ENCODE data around the gene ANK3.
A peak's percentile ranks its signal among the peaks of the same experiment; 100 is the strongest.
"Not testable (repeated sequence)": the region's sequence is repeated elsewhere in the genome, so short reads cannot be mapped to it uniquely, and the experiment has no call there.

The ANK3 gene

DNA sequence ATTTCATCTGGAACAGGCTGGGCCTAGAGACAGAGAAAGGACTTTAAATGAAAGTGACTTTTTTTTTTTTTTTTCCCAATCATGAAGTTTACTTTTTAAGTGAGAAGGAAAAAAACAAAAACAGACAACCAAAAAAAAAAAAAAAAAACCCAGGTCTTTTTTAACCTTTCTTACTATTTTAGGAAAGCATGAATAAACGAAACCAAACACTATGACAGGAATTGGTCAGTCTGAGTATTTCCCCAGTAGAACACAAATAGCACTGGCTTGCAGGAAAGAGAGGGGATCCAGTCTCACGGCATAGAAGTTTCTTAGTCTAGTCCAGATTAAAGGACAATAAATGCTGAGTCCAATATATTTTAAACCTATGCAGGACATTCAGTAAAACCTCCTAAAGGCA lies 302.8 kb downstream of the ANK3 start:
- DNase-seq (ENCODE audit: low spot score) = no peak

DNA sequence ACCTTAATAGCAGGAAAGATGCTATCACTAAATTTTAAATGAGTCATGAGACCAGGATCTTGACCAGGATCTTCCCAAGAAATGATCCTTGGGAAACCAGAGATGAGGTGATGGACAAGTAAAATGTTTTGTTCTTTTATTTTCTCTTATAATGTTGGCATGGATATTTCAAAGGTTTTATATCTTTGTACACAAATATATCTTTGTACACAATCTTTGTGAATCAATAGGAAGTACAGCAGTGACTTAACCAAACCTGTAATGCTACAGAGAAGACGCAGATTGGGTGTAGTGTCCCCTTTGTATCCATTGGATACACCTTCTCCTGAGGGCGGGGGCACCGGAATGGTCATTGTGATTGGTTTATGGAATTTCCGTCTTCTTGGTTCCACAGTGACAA lies 303.3 kb downstream of the ANK3 start:
- DNase-seq (ENCODE audit: low spot score) = no peak

DNA sequence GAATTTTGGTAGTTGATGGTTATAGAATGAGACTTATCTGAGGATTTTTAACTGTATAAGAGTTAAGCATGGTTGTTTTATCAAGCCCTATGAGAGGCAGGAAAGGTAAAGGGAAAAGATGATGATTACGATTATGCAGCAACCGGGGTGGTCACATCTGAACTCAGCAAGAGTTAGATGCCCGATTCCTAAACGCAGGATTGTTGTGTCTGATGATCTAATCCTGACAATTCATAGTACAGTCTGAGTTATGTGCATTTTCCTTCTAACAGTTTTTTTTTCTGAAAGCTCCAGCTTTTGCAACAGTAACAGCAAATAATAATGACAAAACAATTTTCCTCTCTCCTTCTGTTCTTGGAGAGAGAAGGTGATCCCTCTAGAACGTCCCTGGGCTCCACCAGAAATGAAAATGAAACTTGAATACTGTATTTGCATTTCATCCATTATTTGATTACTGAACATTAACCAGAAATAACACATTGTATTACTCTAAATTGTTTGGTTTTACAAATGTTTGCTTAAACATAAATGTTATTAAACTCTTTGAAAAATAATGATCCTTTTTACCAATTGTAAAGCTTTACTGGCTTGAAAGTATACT lies 306.8 kb downstream of the ANK3 start:
- no peak for DNase-seq (ENCODE audit: low spot score)

DNA sequence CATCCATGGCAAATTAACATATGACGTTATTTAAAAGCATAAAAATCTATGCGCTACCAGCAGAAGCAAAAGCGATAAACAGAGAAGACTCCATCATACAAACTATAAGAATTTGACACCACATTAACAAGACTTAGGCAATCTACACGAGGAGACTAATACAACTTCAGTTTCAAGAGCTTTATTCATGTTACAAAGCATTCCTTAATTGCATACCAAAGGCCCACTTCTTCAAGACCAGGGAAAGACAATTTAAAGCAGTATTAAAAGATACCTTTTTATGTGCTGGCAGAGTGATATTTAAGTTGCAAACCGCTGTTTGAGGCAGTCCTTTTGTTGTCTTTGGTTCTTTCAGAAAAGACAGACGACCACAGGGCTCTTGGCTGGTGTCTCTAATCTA lies 307.3 kb downstream of the ANK3 start:
- DNase-seq (ENCODE audit: low spot score) = no peak

DNA sequence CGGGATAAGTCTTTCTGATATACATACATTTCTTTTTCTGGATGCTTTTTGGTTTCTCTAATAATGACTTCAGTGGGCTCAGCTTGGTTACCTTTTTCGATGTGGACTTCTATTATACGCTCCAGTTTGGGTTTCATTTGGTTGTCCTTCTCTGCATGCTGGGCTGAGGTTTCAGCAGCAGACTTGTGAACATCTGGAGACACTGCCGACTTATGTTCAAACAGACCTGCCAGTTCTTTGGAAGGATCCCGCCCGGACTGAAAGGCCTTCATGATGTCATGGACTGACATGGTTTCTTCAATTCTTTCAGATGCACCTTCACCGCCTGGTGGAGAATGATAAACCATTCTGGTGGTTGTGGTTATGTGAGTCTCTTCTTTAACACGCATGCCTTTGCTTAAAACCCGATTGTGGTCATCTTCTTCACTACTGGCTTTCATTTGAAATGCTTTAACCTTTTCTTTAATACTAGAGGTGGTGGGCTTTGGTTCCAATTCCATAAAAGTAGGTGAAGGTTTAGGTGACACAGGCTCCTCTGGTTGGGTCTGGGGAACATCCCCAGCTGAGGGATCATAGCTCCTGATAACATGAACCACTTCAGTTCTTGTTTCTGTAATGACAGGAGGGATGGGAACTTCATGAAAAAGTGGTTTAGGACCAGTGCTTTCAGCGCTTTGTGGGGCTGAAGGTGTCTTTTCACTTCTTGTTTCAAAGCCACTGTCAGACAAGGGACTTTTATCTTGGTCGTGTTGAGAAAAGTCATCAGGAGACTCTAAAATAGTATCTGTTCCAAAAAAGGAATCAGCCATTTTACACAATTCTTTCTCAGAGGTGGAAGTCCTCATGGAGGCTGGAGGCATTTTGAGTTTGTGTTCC lies 315.7 kb downstream of the ANK3 start:
- no peak for DNase-seq (ENCODE audit: low spot score)

DNA sequence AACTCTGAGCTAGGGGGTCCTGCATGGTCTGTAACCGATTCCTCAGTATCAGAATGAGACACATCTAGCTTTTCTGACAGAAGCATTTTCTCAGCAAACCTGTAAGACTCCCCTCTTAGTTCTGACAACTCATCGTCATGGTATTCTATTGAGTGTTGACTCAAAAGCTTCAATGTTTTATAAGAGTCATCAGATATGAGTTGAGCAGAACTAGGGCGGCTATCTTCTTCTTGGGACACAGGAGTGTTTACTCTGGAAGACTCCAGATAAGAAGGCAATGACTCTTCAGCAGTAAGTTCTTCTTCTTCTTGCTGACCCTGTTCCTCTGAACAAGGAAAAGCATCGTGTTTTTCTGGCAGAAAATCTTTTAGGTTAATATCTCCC lies 316.3 kb downstream of the ANK3 start:
- DNase-seq (ENCODE audit: low spot score) = no peak

DNA sequence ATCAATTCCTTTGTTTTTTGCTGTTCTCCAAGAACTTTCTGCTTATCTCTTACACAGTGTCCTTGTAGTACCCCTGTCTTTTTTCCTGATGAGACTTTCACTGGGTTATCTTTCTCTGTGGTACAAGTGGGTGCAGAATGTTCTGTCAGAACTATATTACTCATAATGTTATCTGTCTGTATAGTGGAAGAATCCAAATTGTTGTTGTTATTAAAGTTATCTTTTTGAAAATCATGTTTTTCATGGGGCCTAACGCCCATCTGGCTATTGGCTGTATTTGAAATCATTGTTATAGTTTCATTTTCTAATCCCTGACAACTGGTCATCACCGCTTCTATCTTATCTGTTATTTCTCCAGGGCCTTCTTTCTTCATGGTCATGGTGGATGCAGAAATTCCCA lies 320.4 kb downstream of the ANK3 start:
- no peak for DNase-seq (ENCODE audit: low spot score)

DNA sequence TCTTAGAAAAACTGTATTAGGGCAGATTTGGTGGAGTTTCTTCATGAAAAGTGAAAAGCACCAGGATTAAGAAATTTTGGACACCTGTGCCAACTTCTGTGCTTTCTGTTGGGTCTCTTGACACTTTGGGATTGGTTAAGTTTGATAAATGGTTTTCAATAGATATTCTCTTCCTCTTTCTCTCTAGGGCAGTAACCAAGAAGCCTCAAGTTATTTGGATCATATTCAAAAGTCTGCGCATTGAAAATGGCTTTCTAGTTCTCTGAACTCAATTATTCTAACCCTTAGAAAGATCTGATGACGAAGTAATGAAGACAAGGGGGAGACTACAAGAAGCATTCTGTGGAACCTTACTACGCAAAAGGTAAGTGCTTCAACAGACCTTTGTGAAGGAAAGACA lies 339.3 kb downstream of the ANK3 start:
- no peak for DNase-seq (ENCODE audit: low spot score)

DNA sequence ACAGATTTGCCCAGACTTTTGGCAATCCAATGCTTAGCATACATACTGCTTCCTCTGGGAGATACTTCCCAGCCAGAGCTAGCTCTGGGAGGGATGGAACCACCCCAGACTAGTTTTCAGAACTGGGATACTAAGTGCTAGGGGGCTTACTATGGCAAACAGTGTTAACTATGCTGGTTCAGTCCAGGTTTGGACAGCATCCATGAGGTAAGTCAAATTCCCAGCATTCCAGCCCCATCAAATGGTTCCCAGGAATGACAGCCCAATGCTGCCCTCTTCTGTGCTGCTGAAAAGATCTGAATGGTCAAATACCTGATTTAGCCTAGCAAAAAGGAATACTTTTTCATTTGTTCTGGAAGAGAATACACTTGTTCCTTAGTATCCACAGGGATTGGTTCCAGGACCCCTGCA lies 341.6 kb downstream of the ANK3 start:
- peak; percentile 6 for DNase-seq (ENCODE audit: low spot score)

DNA sequence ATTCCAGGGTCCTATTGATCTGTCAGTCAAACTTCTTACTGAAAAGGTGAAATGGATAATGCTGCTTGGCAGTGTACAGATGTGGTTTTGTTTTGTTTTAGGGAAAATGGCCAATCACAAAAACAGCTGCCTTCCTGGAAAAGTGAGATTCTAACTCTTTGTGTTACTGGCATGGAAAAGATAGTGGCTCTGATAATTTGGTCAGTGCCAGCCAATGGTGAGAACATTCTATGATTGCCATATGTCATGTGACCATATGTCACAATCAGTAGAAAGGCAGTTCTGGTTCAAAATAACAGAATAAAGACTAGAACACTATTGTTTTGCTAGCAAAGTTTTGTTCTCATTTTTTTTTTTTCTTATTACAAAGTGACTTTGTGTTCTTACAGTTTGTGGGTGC lies 344.1 kb downstream of the ANK3 start:
- no peak for DNase-seq (ENCODE audit: low spot score)

DNA sequence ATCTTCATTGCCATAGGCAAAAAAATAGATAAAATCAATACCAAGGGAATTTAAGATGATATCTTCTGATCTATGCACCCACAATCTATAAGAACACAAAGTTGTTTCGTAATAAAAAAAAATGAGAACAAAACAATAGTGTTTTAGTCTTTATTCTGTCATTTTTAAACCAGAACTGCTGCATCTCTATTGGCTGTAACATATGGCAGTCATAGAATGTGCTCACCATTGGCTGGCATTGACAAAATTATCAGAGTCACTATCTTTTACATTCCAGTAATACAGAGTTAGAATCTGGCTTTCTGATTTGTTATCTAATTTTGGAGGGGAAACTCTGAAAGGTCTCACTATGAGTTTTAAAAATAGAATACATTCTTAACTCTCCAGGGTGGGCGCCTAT lies 344.7 kb downstream of the ANK3 start:
- DNase-seq (ENCODE audit: low spot score) = no peak

DNA sequence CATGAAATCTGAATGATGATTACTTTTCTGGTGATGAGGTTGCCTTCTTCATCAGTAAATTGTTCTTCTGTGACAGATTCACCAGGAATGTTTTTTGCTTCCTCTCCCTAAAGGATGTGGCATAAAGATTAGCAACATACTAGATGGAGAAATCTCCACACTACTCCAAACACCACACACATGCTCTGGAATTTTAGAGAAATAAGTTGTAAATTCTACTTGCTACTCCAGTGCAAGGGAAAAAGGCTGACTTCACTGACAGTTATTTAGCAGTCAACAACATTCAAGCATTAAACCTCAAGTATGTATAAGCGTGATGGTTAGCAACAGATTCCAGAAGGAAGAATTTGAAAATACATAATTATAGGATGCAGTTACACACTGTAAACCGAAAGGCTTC lies 345.4 kb downstream of the ANK3 start:
- DNase-seq (ENCODE audit: low spot score) = peak; percentile 51

DNA sequence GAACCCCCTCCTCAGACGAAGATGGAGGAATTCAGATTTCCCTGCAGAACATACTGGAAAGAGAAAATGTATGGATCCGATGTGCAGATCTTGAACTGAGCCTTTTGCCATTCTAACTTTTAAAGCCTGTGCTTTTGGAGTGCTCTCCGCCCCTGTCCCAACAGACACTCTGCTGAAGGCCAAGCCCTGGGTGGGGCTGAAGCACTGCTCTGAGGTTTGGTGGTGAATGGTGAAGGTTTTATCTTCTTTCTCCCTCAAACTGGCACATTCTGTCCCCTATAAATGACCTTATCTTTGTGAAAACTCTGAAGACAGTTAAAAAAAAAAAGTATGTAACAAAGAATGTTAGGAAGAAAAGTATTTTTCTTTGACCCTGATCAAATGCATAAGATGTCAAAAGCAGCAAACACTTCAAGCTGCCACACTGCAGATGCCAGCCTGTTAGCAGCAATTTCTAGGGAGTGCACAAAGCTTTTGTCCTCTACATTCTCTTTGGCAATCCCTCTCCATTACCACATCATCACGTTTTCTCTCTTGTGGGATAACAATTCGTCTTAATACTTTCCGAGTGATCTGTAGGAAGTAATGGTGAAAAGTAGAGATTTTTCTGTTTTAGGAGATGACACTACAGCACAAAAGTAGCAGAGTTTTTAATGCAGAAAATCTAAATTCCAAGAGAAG lies 346.0 kb downstream of the ANK3 start:
- DNase-seq (ENCODE audit: low spot score) = peak; percentile 3

DNA sequence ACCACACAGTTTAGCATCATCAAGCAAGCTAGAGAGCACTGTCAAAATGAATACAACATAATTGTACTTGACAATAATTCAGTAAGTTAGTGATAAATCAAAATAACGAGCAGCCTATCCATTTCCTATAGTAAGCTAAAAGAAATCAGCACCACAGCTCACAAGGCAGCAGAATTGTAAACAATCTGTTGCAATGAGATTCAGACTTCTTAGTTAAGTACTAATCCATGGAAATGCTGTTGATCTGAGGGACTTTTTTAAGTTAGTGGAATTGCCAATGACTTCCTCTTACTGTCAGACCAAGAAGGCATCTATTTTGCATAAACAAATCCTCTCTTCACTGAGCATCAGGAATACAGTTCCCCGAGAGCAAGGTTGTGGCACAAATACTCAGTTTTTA lies 346.8 kb downstream of the ANK3 start:
- DNase-seq (ENCODE audit: low spot score) = no peak

DNA sequence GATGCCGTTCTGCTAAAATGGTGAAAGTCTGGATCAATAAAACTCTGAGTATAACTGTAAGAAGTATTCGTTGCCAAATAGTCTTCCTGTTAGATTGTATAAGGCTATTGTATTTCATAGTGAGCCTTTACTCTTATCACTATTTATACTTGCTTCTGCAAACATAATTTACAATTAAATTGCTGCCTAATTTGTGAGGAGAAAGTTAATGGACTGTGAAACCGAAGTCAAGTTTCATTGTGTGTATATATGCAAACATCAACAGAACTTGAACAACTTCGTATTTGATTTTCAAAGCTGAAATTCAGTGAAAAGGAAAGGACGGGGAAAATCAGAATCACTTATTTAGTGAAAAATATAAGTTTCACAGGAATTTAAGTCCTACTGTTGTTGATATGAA lies 347.4 kb downstream of the ANK3 start:
- no peak for DNase-seq (ENCODE audit: low spot score)

DNA sequence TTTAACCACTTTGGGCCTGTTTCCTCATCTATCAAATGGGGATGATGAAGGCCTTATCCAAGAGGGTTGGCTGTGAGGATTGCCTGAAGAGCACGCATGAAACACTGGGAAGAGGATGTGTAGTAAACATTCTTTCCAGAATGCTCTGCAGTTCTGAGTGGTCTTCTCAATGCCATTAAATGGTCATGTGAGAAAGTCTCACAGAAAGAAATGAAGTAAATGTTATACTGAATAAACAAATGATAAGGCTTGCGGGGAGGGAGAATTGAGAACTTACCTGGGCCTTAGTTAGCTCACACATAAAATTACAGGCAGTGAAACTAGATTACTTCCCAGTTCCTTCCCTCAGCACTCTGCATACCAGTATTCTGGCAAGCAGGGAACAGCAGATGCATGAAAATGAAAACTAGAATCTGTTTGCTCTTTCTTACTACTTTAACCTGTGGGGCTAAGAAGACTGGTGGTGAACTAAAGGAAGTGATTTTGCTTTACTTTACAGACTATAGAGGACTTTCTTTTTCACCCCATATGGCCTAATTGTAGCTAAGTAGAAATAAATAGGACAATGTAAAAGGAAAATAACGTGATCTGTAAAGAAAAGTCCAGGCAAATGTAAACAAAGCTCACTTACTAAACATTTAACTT lies 348.1 kb downstream of the ANK3 start:
- no peak for DNase-seq (ENCODE audit: low spot score)

DNA sequence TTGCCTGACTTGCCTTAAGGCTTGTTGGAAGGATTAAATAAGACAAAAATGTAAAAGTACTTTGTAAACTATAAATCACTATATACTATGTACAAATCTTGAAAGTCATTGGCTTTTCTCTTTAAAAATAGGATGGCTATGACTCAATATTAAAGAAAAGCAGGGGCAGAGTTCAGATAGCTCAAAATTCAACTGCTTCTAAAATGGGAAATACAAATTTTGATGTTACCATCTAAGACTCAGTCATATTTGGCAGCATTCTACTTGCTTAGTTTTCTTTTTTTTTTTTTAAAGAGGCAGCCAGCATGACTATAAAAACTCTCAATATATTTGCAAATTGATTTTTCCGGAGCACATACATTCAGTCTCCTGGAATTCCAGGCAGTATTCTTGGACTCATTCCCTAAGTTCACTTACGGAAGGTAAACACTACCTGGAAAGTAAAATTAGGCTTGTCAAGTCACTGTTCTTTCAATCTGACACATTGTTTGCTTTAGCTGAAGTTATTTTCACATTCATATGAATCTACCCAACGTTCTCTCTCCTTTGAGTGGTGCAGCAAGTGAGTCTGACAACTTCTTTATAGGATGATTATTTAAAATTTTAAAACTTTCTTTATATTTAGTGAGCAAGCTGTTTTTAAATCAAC lies 349.5 kb downstream of the ANK3 start:
- no peak for DNase-seq (ENCODE audit: low spot score)

DNA sequence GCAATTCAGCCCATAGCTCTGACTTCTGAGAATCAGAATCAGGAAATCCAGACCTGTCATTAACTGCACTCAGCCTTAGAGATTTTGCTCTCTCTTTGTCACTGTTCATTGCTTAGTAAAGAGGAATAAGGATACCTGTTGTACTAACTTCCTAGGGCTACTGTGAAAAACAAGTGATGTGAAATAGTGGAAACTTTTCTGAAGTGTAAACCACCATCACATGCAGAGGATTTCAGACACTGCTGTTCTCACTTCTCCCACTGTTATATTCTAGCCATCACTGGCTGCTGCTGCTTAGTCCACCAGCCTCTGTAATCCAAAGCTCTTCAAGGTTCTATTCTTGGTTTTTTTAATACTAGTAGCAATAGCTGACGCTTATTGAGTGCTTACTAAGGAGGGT lies 353.7 kb downstream of the ANK3 start:
- DNase-seq (ENCODE audit: low spot score) = no peak

DNA sequence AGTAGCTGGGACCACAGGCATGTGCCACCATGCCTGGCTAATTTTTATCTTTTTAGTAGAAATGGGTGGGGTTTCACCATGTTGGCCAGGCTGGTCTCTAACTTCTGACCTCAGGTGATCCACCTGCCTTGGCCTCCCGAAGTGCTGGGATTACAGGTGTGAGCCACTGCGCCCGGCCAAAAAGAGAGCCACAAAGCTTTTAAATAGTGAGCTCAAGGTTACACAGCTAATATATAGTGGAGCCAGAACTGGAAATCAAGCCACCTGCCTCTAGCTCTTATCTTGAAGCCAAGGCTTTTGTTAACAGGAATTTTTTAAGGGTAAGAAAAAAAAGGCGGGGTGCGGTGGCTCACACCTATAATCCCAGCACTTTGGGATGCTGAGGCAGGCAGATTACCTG lies 354.3 kb downstream of the ANK3 start:
- not testable (repeated sequence) for DNase-seq (ENCODE audit: low spot score)

DNA sequence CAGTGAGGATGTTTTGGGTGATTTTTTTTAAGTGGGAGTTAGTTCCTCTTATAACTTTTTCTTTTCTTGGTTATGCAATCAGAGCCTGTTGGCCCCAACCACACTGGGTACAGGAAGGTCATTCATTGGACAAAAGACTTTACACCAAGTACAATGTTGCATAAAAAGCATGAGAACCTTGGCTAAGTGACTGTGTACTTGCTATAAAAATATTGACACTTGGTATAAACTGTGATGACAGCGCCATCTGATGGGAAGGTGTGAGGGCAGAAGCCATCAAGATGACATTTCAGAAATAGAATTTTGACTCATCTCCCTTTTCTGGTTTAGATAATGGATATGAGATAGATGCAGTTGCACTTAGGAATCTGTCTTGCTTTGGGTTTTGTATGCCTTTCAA lies 357.0 kb downstream of the ANK3 start:
- peak; percentile 40 for DNase-seq (ENCODE audit: low spot score)

DNA sequence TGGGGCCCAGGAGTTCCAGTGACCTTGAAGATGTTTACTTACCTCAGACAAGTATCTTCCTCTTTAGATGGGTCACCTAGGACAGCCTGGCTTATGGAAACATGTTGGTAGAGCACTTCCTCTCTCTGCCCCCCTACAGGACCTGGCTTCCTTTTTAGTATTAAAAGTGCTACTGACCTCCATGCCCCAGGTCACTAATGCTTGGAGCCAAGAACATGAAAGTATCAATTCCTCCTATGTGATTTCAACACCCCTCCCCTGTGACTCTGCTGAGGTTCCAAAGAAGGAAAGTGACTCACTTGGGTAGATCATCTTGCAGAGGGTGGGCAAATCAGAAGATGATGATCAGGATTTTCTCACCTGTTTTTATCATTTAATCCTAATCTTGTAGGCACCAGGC lies 358.0 kb downstream of the ANK3 start:
- DNase-seq (ENCODE audit: low spot score) = no peak

DNA sequence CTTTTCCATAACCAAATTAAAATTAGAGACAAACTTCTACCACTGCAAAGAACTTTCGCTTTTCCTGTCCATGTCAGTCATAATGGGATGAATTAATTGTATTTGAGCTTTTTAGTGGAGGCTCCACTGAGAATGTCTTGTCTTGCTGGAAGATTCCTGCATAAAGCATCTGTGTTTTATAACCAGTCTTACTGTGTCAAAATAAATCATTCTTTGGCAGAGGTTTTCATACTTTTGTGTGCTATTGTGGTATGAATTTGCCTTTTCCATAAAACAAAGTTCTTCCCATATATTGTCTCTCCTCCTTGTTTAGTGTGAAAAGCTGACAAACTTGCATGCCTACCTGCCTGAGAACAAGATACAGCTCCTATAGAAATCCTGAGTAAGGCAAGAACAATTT lies 358.5 kb downstream of the ANK3 start:
- no peak for DNase-seq (ENCODE audit: low spot score)
